Fibroblast of the aortic adventitia (primary cell): ENCODE data around the gene LENEP. TPM values are rescaled to one million over a fixed set of nuclear protein-coding genes. Genes with fewer than 3 reads are reported as not detected.
A peak's percentile ranks its signal among the peaks of the same experiment; 100 is the strongest.

Experiments
- DNase-seq: peaks from one replicate; pipeline ENCODE4 v3.0.0-alpha.2; 2010; ENCODE audit warnings: low read depth
- H3K4me3 ChIP-seq: 2 replicates; pipeline ENCODE4 v1.5.1; 2011; ENCODE audit warnings: low read depth, mild to moderate bottlenecking, control low read depth, low read length, moderate library complexity
- total RNA-seq: library from RNA; depleted of rRNA; stranded (reverse); fragments of >200 nt; gene quantifications from 2 replicates; pipeline ENCODE4 v1.2.3, GENCODE V29; 2012; ENCODE audit warnings: low replicate concordance
- TF ChIP-seq, protein P1 (sequence below): IDR thresholded peaks from 2 replicates; pipeline ENCODE4 v1.5.1; 2011; ENCODE audit warnings: mild to moderate bottlenecking, low read length, control low read depth, inconsistent platforms; ENCODE audit not compliant: insufficient read depth

Gene LENEP
- total RNA-seq, 1 donor, result not detected

DNA sequence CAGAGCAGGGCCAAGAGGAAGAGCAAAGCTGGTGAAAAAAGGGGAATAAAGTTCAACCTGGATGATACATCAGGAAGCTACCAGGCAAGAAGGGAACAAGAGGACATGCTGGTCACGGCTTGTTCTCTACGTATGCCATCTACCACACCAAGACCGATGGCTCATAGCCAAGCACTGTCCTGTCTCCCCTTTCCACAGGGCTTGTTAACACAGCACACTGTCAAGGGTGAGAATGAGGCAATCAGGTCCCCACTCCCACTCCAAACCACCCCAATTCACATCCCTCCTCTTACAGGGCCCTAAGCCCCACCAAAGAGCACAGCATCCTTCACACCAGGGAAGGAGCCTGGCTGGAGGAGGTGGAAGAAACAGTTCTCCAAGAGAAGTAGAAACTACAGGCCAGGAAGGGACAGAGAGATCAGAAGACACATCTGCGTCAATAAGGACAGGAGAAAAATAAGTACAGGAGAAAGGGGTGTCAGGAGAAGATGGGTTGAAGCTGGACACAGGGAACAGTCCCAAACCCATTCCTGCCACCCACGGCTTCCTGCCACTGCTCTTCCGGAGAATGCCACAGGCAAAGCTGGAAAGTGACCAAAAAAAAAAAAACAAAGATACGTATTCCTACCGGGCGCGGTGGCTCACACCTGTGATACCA lies 21.9 kb upstream of the LENEP start:
- DNase-seq, result no peak
- TF ChIP-seq, protein P1, sequence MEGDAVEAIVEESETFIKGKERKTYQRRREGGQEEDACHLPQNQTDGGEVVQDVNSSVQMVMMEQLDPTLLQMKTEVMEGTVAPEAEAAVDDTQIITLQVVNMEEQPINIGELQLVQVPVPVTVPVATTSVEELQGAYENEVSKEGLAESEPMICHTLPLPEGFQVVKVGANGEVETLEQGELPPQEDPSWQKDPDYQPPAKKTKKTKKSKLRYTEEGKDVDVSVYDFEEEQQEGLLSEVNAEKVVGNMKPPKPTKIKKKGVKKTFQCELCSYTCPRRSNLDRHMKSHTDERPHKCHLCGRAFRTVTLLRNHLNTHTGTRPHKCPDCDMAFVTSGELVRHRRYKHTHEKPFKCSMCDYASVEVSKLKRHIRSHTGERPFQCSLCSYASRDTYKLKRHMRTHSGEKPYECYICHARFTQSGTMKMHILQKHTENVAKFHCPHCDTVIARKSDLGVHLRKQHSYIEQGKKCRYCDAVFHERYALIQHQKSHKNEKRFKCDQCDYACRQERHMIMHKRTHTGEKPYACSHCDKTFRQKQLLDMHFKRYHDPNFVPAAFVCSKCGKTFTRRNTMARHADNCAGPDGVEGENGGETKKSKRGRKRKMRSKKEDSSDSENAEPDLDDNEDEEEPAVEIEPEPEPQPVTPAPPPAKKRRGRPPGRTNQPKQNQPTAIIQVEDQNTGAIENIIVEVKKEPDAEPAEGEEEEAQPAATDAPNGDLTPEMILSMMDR, result no peak
- H3K4me3 ChIP-seq, result peak overlapping the region; percentile 80

GRCh38 chr1:154972213-154972516 lies 21.2 kb upstream of the LENEP start:
- H3K4me3 ChIP-seq, result peak overlapping the region; percentile 85
- no peak for DNase-seq
- TF ChIP-seq, protein P1, result no peak

DNA sequence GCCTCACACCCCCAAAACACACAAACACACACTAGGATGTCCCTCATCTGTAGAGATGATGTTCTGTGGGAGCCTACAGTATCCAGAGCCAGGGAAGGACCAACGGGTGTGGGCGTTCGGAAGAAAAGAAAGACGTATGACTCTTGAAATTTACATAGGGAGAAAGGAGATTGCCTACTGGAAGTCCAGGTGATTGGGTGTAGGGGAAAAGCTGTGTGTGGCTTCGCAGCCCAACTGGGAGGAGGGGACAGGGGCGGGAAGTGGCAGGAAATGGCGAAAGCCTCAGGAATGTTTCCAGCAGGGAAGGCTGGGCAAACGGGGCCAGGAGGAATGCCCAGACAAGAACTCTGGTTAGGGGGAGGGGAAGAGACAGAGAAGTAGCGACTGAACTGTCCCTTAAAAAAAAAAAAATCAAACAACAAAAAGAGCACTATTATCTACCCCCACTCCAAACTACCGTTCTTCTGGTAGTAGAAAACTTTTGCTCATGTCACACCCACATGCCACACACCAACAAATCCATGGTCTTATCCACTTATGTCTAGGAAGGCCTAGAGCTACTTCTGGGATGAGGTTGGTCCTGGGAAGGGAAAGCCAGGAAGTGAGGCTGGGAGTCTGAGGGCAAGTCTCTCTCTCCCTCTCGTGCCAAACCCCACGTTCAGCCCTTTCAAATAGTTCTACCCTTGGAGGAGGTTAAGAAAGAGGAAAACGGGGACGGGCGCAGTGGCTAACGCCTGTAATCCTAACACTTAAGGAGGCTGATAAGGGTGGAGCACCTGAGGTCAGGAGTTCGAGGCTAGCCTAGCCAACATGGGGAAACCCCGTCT lies 20.7 kb upstream of the LENEP start:
- TF ChIP-seq, protein P1, result no peak
- peak overlapping the region; percentile 85 for H3K4me3 ChIP-seq
- DNase-seq, result peak; percentile 96

GRCh38 chr1:154973344-154974101 lies 19.9 kb upstream of the LENEP start:
- TF ChIP-seq, protein P1, result peak; percentile 26
- DNase-seq, result peak; percentile 98
- H3K4me3 ChIP-seq, result peak overlapping the region; percentile 85

GRCh38 chr1:154974102-154974807 lies 19.1 kb upstream of the LENEP start, which contains the start of gene CKS1B:
Gene CKS1B, plus strand, starts transcription at chr1:154974681. Its CDS starts 65 bp downstream, at chr1:154974746.
- H3K4me3 ChIP-seq, result peak within 1 kb of the TSS; percentile 85
- TF ChIP-seq, protein P1, result no peak
- peak; percentile 100 for DNase-seq

- peak; percentile 97 for DNase-seq
- H3K4me3 ChIP-seq, result peak overlapping the region; percentile 80
- TF ChIP-seq, protein P1, result no peak
Measured at GRCh38 chr1:154974808-154975408, 18.5 kb upstream of the LENEP start.
